GM19397 (cell line): ENCODE results near the gene GAS7.

ENCODE experiments used
- ATAC-seq: cut with Tn5 transposase; IDR thresholded peaks from one replicate; pipeline ENCODE4 v1.9.1; 2021; ENCODE audit warnings: mild to moderate bottlenecking, moderate library complexity; ENCODE audit not compliant: unreplicated experiment

The GAS7 gene

DNA sequence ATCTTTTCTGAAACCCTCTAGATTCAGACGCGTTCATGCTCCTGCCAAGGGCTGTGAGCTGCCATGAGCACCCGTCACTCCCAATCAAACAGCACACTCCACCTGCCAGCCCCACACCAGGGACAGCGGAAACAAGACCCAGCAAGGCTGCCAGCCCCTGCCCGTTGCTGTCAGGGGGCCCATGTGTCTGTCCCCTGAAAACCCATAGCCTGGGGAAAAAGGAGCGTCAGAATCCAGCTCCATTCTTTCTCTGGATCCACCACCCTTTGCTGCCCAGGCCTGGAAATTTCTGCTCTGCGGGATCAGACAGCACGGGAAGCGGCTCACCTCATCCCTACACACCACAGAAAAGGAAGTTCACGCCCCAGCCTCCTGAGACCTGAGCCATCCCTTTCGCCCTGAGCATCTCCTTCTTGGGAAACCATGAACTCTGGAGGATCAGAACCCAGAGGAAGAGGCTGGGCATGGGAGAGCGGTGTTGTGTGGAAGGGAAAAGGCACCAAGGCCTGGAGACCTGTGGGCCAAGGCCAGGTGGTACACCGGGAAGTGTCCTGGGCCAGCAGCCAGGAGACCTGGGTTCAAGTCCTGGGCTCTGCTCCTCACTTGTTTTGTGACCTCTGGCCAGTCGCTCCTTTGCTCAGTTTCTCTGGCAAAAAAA lies 241.8 kb downstream of the GAS7 start:
- ATAC-seq, result no peak

DNA sequence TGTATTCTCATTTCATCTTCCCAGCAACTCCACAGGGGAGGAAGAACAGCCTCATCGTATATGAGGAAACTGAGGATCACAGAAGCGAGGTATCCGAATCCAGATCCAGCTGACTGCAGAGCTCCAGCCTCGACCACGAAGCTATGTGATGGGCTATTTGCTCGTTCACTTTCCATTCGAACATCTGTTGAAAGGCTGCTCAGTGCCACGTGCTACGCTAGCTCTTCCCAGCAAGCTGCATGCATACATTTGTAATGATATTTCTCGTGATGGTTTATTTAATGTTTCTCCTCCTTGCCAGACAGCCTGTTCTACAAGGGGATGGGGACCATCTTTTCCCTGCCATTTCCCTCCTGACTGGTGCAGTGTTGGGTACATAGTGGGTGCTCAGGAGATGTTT lies 244.9 kb downstream of the GAS7 start:
- no peak for ATAC-seq

DNA sequence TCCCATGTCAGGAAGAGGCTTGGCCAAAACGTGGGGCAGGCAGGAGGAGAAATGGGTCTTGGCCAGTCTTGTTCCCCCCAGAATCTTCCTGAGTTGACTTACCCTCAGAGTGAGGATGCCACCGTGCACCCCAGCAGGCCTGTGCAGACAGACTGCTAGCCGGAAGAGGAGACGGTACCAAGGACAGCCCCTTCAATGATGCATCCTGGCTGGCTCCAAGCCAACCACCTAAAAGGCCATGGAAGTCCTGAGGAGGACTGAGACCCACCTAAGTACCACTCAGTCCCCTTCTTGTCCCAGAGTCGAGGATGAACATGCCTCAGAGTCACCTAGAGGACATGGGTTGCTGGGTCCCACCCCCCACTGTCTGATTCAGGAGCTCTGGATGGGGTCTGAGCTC lies 246.6 kb downstream of the GAS7 start:
- no peak for ATAC-seq

DNA sequence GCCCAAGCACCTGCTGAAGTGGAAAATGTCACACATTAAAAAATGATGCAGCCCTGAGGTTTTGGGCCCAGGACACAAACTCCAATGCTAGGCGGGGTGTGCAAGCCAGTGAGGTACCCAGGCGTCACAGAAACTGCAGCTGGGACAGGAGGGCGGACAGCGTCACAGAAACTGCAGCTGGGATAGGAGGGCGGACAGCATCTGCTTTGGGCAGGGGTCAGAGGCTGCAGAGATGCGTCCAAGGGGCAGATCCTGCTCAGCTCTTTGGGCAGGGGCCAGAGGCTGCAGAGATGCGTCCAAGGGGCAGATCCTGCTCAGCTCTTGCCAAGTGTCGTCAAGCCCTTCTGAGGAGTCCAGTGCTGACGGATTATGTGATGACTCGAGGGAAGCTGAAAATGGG lies 249.5 kb downstream of the GAS7 start:
- no peak for ATAC-seq

DNA sequence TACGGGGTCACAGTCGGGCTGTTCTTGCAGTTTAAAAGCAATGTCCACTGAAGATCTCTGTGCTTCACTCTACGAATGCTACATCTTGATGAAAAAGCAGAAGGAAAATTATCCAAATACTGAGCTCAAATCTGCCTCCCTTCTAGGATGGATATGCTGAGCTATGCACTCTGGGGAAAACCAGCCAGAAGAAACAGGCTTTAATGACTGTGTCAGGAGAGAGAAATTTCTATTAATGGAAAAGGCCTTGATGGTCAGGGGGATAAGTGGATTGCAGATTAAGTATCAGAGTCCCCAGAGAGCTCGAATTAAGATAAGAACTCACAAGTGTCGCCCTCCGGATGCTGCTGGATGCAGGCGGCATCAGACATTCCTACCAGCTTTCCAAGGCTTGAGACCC lies 253.7 kb downstream of the GAS7 start:
- no peak for ATAC-seq

DNA sequence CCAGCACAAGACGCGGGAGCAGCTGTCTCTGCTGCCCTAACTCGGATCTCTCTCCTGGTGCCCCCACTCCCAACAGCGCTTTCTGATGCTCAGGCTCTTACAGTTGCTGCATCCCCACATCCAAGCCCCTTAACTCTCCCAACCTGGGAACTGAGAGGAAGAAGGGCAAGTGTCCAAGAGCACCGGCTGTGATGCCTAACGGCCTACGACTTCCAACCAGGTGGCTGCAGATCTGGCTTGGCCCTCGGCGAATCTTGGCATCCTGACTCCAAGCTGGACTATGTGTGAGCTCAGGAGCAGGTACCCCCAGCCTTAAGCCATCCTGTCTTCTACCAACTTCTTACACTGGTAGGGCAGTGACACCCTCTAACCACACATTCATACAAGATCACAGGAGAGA lies 255.1 kb downstream of the GAS7 start:
- ATAC-seq, result no peak

DNA sequence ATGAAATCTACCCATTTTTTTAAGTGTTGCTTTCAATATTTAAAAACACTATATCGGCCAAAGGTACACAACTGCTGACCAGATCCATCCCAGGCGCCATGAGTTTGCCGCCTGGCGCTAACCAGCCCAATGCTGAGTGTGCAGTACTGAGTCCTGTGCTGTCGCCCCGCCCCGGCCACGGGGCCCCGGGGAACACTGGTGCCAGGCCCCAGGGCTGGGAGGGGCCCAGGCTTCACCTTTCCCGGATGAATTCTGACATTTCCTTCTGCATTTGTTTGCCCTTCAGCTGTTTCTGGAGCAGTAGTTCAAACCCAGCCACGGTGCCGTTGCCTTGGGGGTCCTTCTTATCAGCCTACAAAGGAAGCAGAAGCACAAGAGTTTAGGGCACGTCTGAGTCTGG lies 255.5 kb downstream of the GAS7 start:
- no peak for ATAC-seq

DNA sequence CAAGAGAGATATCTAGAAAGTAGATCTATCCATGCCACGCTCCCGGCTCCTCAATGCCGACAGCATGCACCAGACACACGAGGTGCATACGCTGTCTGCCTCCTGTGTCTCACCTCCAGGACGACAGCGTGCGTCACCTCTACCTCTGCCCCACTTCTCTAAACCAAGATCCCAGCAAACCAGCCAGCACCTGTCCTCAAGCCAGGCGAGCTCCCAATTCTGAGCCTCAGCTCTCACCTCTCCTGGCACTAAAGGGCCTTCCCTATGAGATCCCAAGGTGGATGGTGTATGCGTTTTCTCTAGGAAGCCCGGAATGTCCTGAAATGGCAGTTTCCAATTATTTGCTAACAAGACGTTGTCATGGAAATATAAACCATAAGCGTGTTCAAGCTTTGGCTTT lies 257.1 kb downstream of the GAS7 start:
- no peak for ATAC-seq

DNA sequence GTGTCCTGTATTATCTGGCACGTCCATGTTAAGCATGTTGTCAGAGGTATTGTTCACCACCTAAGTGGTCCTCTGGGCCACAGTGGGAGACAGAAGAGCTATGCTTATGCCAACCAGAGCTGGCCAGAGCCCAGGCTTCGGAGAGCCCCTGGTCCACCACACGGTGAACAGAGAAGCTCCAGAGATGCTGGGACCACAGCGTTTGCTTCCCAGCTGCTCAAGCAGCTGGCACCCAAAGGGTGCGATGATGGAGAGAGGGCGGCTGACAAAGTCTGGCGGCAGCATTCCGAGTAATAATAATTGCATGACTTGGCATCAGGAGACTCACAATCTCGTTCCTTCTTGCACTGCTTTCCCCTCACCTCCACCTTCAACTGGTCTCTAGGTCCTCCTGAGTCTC lies 257.6 kb downstream of the GAS7 start:
- no peak for ATAC-seq

DNA sequence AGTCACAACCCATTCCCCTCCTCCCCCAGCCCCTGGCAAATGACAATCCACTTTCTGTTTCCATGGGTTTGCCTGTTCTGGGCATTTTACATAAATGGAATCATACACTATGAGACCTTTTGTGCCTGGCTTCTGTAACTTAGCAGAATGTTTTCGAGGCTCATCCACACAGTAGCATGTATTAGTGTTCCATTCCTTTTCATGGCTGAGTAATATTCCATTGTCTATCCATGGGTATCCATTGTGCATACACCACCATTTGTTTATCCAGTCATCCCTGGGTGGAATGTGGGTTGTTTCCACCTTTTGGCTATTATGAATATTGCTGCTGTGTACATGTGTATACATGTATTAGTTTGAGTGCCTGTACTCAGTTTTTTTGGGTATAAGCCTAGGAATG lies 259.6 kb downstream of the GAS7 start:
- ATAC-seq, result no peak

DNA sequence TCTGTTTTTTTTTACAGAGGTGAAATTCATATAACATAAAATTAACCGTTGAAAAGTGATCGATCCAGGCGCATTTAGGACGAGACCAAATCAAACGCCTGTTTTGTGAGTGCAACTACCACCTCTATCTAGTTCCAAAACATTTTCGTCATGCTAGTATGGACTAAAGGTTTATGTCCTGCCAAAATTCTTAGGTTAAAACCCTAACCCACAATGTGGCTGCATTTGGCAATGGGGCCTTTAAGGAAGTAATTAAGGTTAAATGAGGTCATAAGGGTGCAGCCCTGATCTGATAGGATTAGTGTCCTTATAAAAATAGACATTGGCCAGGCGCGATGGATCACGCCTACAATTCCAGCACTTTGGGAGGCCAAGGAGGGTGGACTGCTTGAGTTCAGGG lies 260.5 kb downstream of the GAS7 start:
- ATAC-seq, result no peak

DNA sequence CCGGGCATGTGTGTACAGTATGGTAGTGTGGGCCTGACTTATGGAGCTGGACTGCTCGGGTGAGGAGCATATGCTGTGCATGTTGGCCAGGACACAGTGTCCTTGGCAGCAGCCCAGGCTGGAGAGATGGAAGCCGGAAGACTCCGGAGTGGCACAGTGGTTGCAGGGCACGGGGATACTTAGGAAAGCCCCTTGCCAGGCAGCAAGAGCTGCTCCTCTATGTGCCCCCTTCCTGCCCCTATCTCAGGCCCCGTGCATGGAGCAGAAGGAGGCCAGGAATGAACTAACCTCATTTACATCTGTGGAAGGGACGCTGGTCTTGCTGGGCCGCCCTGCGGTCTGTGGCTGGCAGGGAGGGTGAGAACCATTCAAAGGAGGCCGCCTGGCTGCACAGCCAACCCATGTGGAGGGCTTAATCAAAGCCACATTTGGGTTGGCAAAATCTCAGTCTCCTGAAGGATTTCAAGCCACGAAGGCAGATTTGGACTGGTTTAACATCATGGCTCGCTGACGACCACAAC lies 261.1 kb downstream of the GAS7 start:
- ATAC-seq, result no peak

DNA sequence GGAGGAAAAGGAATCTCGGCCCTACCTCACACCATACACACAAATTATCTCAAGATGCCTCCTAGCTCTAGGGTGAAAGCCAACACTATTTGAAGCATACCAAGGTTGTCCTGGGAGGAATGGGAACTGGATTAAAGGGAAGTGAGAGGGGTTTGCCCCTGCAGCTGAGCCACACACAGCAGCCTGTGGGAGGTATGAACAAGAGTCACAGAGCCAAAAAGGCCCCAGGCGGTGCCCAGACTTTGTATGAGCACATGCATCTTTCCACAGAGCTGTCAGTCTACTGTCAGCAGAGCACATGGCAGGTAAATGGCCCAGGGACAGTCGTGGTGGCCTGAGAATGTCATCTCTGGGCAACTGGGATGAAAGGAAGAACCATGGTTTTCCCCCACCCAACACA lies 262.3 kb downstream of the GAS7 start:
- ATAC-seq, result no peak

DNA sequence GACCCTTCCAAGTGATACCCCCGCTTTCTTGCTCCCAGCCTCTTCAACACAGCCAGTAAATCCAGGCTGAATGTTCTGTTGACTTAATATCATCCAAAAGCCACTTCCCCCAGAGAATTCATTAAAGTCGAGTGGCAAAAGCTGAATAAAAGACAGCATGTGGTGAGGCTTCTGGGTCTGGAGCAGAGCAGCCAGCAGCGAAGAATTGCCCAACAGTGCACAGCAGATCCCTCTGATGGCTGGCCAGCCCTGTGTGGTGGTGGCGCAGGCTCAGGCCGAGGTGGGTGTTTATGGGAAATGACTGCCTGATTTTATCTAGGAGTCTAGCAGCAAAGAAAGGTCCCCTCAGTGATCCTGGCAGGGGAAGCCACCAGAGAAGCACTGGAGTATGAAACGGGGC lies 263.0 kb downstream of the GAS7 start:
- ATAC-seq, result no peak

DNA sequence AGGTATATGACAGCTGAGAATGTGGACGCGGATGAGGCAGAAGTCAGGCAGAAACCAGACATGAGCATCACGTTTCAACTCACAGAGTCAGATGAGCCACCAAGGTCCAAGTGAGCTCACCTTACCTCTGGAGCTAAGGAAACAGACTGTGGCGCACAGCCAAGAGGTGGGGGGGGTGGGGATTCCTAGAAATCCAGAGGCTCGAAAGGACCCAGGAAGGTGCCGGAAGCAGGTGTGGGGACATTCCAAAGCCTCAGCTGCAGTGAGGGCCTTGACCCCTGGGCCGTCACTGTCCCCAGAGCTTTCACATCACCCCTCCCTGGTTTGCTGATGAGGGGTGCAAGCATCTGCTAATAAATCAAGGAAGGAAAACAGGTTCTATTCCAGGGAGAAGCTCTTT lies 264.1 kb downstream of the GAS7 start:
- no peak for ATAC-seq

DNA sequence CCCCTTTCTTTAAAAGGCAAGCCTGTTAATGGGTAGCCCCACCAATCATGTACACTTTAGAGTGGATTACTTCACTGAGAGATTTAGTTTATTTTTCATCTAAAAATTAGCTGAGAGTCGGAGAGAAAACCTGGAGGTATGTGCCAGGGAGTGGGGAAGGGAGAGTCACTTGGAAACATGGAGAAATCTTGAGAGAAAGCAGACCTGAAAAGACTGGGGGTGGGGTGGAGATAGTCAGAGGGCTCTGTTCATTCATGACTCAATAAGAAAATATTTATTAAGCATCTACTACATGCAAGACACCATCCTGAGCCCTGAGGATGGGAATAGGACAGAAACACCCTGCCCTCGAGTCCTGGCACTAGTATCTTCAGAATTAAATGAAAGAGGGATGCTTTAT lies 265.9 kb downstream of the GAS7 start:
- ATAC-seq, result no peak

DNA sequence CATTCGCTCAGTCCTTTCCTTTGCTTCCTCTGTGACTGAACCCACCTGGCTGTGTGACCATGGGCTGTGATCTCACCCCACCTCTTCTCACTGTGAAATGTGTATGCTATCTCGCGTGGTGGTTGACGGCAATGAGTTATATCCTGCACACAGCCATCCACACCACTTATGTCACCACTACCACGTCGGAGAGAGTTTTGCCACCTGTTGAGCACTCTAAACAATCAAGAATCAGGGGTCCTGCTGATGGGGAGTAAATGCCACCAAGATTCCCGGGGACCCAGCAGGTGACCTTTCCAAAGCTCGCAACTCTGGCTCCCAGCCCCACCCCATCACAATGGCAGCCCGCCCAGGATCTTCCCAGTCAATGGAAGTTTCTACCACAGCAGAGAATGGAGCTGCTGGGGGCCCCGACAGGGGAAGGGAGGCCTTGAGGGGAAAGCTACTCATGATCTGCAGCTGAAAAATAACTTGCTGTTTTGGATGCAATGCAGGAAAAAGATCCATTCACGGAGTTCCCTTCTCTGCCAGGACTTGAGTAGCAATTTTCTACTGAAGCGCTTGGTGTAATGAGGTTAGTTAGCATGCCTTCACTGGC lies 267.2 kb downstream of the GAS7 start:
- ATAC-seq, result no peak

DNA sequence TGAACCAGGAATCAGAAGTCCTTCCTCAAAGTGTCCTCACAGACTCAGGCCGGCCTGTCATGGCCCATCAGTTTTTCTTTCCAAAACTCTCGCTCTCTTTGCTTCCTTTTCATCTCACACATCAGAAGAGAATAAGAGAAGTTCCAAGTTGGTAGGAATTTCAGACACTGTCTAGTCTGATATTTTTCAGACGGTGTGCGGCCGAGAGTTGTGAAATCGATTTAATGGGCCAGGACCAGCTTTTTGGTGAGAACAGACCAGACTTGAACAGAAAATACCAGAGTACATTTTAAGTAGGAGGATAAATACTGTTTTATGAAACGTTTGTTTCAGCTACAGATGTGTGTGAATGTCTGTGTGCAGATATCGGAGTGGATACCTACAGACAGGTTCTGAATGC lies 268.5 kb downstream of the GAS7 start:
- no peak for ATAC-seq

DNA sequence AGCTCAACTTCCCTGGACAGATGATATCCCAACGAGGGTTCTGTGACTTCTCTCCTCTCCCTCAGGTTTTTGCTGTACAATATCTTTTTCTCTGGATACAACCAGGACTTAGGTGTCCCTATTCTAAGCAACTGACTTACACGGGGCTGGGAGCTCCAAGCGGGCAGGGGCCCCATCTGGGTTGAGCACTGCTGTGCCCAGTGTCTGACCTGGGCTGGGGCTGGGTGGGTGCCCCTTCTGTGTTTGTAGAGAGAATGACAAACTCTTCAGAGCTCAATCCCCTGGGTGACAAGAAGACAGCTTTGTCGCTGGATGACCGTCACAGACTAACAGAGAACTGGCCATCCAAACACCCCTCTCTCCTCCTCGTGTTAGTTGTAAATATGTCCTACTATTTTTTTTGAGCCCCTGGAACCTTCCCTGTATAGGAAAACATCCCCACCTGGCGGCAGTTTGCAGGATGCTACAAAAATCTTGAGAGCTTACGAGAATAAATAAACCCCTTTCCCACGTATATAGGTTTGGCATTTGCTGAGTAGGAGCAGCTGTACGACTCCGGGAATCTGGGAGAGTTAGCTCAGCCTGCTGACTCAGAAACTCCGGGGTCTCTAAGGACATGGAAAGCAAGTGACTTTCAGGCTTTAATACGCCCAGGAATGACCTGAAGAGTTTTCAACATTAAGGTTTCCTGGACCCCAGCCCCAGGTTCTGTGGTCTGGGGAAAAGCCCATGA lies 269.6 kb downstream of the GAS7 start:
- ATAC-seq, result no peak

DNA sequence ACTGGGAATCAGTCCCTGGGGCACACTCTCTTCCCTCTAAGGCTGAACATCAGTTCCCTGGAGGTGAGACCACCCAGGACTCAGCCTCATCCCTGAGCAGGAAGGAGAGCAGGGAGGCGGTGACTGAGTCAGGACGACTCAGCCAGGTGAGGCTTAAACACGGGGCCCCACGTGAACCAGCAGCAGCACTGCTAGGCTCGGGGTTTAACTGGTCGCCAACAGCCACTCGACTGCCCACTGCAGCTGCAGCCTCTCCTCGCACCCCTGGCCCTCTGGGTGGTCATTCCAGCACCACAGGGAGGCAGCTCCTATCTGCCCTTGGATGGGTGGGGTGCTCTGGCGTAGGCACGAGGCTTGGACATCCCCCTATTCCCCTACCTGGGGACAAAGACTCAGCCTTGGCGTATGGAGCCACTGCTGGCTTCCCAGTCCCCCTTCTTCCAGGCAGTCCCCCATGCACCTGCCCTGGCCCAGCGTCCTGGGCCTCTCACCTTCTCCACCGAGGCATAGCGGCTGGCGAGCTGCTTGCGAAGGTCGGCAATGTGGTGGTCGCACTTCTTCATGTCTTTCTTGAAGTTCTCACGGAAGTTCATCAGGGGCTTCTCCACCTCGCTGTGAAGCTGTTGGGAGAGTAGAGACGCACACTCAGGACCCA lies 272.1 kb downstream of the GAS7 start:
- ATAC-seq, result no peak

DNA sequence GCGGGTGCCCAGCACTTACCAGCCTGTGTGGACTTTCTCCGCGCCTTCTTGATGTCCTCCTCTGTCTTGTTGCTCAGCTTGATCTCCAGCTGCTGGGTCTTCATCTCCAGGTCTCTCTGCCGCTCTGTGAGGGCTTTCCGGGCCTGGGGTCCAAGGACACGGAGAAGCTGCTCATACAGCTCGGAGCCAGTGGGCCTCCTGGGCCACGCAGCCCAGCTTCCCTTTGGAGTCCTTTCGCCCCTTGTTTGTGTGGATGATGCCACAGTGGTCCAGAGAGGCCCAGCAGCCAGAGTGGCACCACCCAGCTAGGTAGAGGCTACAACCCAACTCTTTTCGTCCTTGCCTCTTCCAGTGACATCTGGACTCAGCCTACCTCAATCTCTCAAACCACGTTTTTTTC lies 272.9 kb downstream of the GAS7 start:
- ATAC-seq, result no peak

DNA sequence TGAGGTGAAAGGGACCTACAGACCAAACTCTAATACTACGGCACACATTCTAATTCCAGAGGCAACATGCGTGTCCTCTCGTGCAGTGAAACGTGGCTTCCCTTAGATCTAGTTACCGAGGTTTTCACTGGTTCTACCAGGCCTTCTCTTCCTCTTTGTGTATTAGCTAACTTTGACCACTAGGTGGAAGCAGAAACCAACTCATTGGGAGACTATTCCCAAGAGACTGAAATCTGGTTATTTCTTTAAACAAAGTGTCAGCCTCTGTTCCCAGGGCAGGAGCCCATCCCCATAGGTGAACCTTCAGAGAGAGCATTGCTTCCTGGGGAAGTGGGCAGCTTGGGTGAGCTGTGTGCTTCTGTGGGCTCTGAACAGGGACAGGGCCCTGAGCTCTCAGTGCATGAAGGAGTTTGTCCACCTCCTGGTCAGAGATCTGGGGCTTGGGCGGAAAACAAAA lies 273.6 kb downstream of the GAS7 start:
- ATAC-seq, result no peak
